IMR-90 (cell line): Measurements from ENCODE around the gene OSGIN1. TPM values are rescaled to one million over a fixed set of nuclear protein-coding genes. Genes with fewer than 3 reads are reported as not detected.

Source experiments
- ATAC-seq: fragments of 200-7000 bp; cut with Tn5 transposase; 2 replicates; pipeline ENCODE4 v1.9.1; 2020; ENCODE audit warnings: low read depth, mild to moderate bottlenecking, moderate library complexity
- BruUV-seq: library from RNA; stranded (reverse); fragments of 400-500 nt; replicated peaks from 2 replicates; lab custom pipeline; 2021; lab: Mats Ljungman, UMichigan
- CTCF ChIA-PET: fragments of 300-600 bp; formaldehyde crosslinking; extraction: SDS; loops from one replicate; lab custom pipeline; 2021; ENCODE audit warnings: antibody characterized with exemption; lab: Yijun Ruan, JAX
- POLR2A ChIA-PET: fragments of 300-600 bp; sonication (Branson Sonifier 250); formaldehyde crosslinking; loops from one replicate; lab custom pipeline; 2022; ENCODE audit warnings: antibody characterized with exemption; ENCODE audit not compliant: unreplicated experiment; lab: Charles Lee
- DNase-seq: peaks from one replicate; pipeline ENCODE4 v3.0.0; 2013
- H2AFZ ChIP-seq: replicated peaks from 2 replicates; pipeline ENCODE3; 2013; ENCODE audit warnings: low read length, mild to moderate bottlenecking; ENCODE audit not compliant: poor library complexity
- H2AK5ac ChIP-seq: 2 replicates; pipeline ENCODE4 v1.6.1; 2013; ENCODE audit warnings: low read depth, low read length, inconsistent platforms
- H2AK9ac ChIP-seq: replicated peaks from 2 replicates; pipeline ENCODE3; 2013; ENCODE audit warnings: mild to moderate bottlenecking, low read depth, low read length, moderate library complexity; ENCODE audit not compliant: poor library complexity
- H2BK120ac ChIP-seq: 2 replicates; pipeline ENCODE4 v1.6.1; 2013; ENCODE audit warnings: low read depth, low read length, inconsistent platforms
- H2BK15ac ChIP-seq: 3 replicates; pipeline ENCODE4 v1.6.1; 2013; ENCODE audit warnings: low read depth, low read length, inconsistent platforms
- H2BK20ac ChIP-seq: 2 replicates; pipeline ENCODE4 v1.6.1; 2013; ENCODE audit warnings: low read depth, mild to moderate bottlenecking, inconsistent platforms, low read length, moderate library complexity
- H2BK5ac ChIP-seq: 2 replicates; pipeline ENCODE4 v1.6.1; 2013; ENCODE audit warnings: mild to moderate bottlenecking, low read depth, low read length, inconsistent platforms; ENCODE audit not compliant: poor library complexity, severe bottlenecking
- H3K14ac ChIP-seq: replicated peaks from 2 replicates; pipeline ENCODE4 v1.6.1; 2013; ENCODE audit warnings: low read depth, low read length, inconsistent platforms
- H3K18ac ChIP-seq: 2 replicates; pipeline ENCODE4 v1.6.1; 2013; ENCODE audit warnings: low read depth, low read length, control low read depth
- H3K23ac ChIP-seq: 2 replicates; pipeline ENCODE4 v1.6.1; 2013; ENCODE audit warnings: low read depth, low read length, inconsistent platforms
- H3K27ac ChIP-seq: 2 replicates; pipeline ENCODE4 v1.5.1; 2013; ENCODE audit warnings: mild to moderate bottlenecking, control low read depth, low read length; ENCODE audit not compliant: insufficient read depth
- H3K27me3 ChIP-seq: 2 replicates; pipeline ENCODE4 v1.6.1; 2013; ENCODE audit warnings: low read length; ENCODE audit not compliant: control insufficient read depth, insufficient read depth
- H3K36me3 ChIP-seq: 2 replicates; pipeline ENCODE4 v1.6.1; 2013; ENCODE audit warnings: low read length, mixed read lengths; ENCODE audit not compliant: control insufficient read depth, insufficient read depth
- H3K4ac ChIP-seq: 2 replicates; pipeline ENCODE4 v1.6.1; 2013; ENCODE audit warnings: low read depth, low read length, inconsistent platforms
- H3K4me1 ChIP-seq: 2 replicates; pipeline ENCODE4 v1.6.1; 2013; ENCODE audit warnings: low read length, mixed read lengths; ENCODE audit not compliant: control insufficient read depth, insufficient read depth
- H3K4me2 ChIP-seq: 2 replicates; pipeline ENCODE4 v1.6.1; 2013; ENCODE audit warnings: low read depth, mild to moderate bottlenecking, control low read depth, low read length, moderate library complexity
- H3K4me3 ChIP-seq: 2 replicates; pipeline ENCODE4 v1.5.1; 2013; ENCODE audit warnings: low read depth, mild to moderate bottlenecking, control low read depth, low read length, moderate library complexity; ENCODE audit not compliant: insufficient read depth
- H3K56ac ChIP-seq: 2 replicates; pipeline ENCODE4 v1.6.1; 2013; ENCODE audit warnings: low read length, inconsistent platforms; ENCODE audit not compliant: insufficient read depth; ENCODE audit errors: extremely low read depth
- H3K79me1 ChIP-seq, 2 experiments: 2 replicates each; pipeline ENCODE4 v1.6.1; 2013; ENCODE audit warnings: low read length in 2 of 2, inconsistent platforms in 1 of 2, low read depth in 1 of 2
- H3K9ac ChIP-seq: 2 replicates; pipeline ENCODE4 v1.6.1; 2013; ENCODE audit warnings: low read depth, low read length, control low read depth
- H3K9me1 ChIP-seq: 2 replicates; pipeline ENCODE4 v1.6.1; 2013; ENCODE audit warnings: low read length, inconsistent platforms; ENCODE audit not compliant: insufficient read depth
- H3K9me3 ChIP-seq: 2 replicates; pipeline ENCODE4 v1.6.1; 2013; ENCODE audit warnings: low read length; ENCODE audit not compliant: control insufficient read depth, insufficient read depth
- H4K20me1 ChIP-seq: 2 replicates; pipeline ENCODE4 v1.6.1; 2013; ENCODE audit warnings: low read length, inconsistent platforms; ENCODE audit not compliant: insufficient read depth
- H4K5ac ChIP-seq: 2 replicates; pipeline ENCODE4 v1.6.1; 2013; ENCODE audit warnings: mild to moderate bottlenecking, low read depth, low read length, control low read depth
- H4K8ac ChIP-seq, 2 experiments: 2 replicates each; pipeline ENCODE4 v1.6.1; 2013; ENCODE audit warnings: low read depth in 2 of 2, low read length in 2 of 2, control low read depth in 1 of 2, inconsistent platforms in 1 of 2
- H4K91ac ChIP-seq: 2 replicates; pipeline ENCODE4 v1.6.1; 2013; ENCODE audit warnings: low read depth, low read length, inconsistent platforms; ENCODE audit not compliant: insufficient read depth
- BHLHE40 ChIP-seq: fragments of 150-350 bp; IDR thresholded peaks from 2 replicates; pipeline ENCODE4 v1.6.1; 2016; ENCODE audit warnings: mild to moderate bottlenecking, low read depth, low read length
- CEBPB ChIP-seq: IDR thresholded peaks from 2 replicates; pipeline ENCODE4 v1.6.1; 2012; ENCODE audit warnings: low read depth, low read length, improper control_type of control experiment
- CHD1 ChIP-seq: IDR thresholded peaks from 2 replicates; pipeline ENCODE4 v1.6.1; 2012; ENCODE audit warnings: low read depth, low read length, improper control_type of control experiment
- FOS ChIP-seq: fragments of 150-350 bp; IDR thresholded peaks from 2 replicates; pipeline ENCODE4 v1.6.1; 2016; ENCODE audit warnings: low read depth, low read length
- MAFK ChIP-seq: IDR thresholded peaks from 2 replicates; pipeline ENCODE4 v1.6.1; 2012; ENCODE audit warnings: low read depth, low read length, improper control_type of control experiment
- MAZ ChIP-seq: IDR thresholded peaks from 2 replicates; pipeline ENCODE4 v1.6.1; 2012; ENCODE audit warnings: low read depth, mild to moderate bottlenecking, low read length, improper control_type of control experiment, moderate library complexity, borderline replicate concordance
- MXI1 ChIP-seq: IDR thresholded peaks from 2 replicates; pipeline ENCODE4 v1.6.1; 2012; ENCODE audit warnings: low read depth, mild to moderate bottlenecking, low read length, moderate library complexity, borderline replicate concordance
- POLR2A ChIP-seq: IDR thresholded peaks from 2 replicates; pipeline ENCODE4 v1.6.1; 2012; ENCODE audit warnings: mild to moderate bottlenecking, low read depth, low read length
- RAD21 ChIP-seq: IDR thresholded peaks from 2 replicates; pipeline ENCODE4 v1.6.1; 2012; ENCODE audit warnings: low read length, improper control_type of control experiment
- RCOR1 ChIP-seq: IDR thresholded peaks from 2 replicates; pipeline ENCODE4 v1.6.1; 2012; ENCODE audit warnings: mild to moderate bottlenecking, low read length, improper control_type of control experiment; ENCODE audit not compliant: insufficient replicate concordance
- RFX5 ChIP-seq: IDR thresholded peaks from 2 replicates; pipeline ENCODE4 v1.8.0; 2012; ENCODE audit warnings: low read depth, mild to moderate bottlenecking, low read length, moderate library complexity
- SMC3 ChIP-seq: fragments of 150-350 bp; IDR thresholded peaks from 2 replicates; pipeline ENCODE4 v1.6.1; 2016; ENCODE audit warnings: low read depth, mild to moderate bottlenecking, antibody characterized with exemption, low read length, moderate library complexity
- WGBS, 2 experiments: methylation state at CpG; one replicate each; pipeline versions ENCODE4 v1.1.5 to v1.1.7; 2013; ENCODE audit warnings: missing lambda C conversion rate in 2 of 2; ENCODE audit not compliant: insufficient read length in 1 of 2; ENCODE audit errors: extremely low coverage in 2 of 2; 5-methylcytosine and 5-hydroxymethylcytosine counted together
- dilution Hi-C: fragments of 300-500 bp; cut with HindIII; formaldehyde crosslinking; loops from one replicate; pipeline ENCODE4 v1.14.3; 2018; ENCODE audit warnings: low sequenced_read_pairs; ENCODE audit not compliant: unreplicated experiment
- in situ Hi-C: fragments of 300-500 bp; cut with MboI; formaldehyde crosslinking; loops from 3 replicates; pipeline ENCODE4 v1.14.3; 2019; ENCODE audit warnings: low sequenced_read_pairs, inconsistent platforms, mixed read lengths
- intact Hi-C: fragments of 100-400 bp; cut with micrococcal nuclease; formaldehyde crosslinking; loops from 2 replicates; pipeline ENCODE4 v1.10.0; 2022
- polyA plus RNA-seq, 3 experiments: library from polyadenylated mRNA; depleted of rRNA; stranded (reverse); fragments of >200 nt; gene quantifications; 2 replicates each; pipeline ENCODE4 v1.2.3, GENCODE V29; 2012; ENCODE audit warnings: low replicate concordance in 1 of 3
- total RNA-seq: library from RNA; depleted of rRNA; stranded (reverse); fragments of >200 nt; gene quantifications from 2 replicates; pipeline ENCODE4 v1.2.3, GENCODE V29; 2012
- TF ChIP-seq, protein P1 (sequence below): fragments of 150-350 bp; IDR thresholded peaks from 2 replicates; pipeline ENCODE4 v1.6.1; 2016; ENCODE audit warnings: low read depth, mild to moderate bottlenecking, low read length, moderate library complexity, borderline replicate concordance
- TF ChIP-seq, protein P2 (sequence below): conservative IDR thresholded peaks from 2 replicates; pipeline ENCODE4 v1.5.1; 2012; ENCODE audit warnings: mild to moderate bottlenecking, low read depth, low read length, improper control_type of control experiment
- TF ChIP-seq, protein P3 (sequence below): fragments of 150-350 bp; IDR thresholded peaks from 2 replicates; pipeline ENCODE4 v1.6.1; 2017; ENCODE audit warnings: mild to moderate bottlenecking, antibody characterized with exemption, low read length, low read depth

OSGIN1 gene
- total and polyA plus RNA-seq, 2 of the 4 experiments (the other 2 are of a cell fraction): 0.90 to 6.4 TPM

DNA sequence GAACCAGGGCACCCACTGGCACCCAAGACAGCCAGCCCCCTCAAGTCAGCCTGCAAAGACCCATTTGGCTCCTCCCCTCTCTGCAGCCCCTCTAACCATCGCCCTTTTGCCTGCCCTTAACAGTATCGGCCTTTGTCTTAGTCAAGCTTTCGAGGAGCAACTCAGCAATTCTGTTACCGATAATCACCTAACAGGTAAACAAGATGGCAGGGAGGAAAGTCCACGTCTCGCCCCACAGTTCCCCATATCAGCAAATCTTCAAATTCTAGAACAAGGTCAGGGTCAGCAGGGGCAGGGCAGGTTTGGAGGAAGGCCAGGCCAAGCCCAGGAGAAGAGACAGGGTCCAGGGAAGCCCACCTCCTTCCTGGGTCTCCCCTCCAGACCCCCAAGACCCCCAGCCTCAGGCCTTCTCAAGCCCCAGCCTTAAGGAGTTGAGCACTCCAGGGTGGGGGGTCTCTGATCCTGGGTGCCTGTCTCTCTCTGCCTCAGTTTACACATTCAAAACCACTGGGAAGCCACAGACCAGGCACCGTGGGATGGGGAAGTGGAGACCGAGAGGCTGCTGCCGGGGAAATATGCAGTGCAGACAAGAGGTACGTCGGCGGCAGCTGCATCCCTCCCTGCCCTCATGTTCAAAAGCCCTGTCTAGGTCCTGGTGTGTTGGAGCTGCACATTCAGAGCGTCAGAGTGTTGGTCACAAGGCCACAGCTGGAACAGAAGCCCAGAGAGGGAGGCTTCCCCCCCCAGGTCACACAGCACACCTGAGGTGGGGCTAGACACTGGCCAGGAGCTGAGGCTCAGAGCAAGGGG lies 3.9 kb upstream of the OSGIN1 start:
- no TSS peak for BruUV-seq
- Histone ChIP-seq H2BK120ac (no peak overlapping the region), H3K56ac (no peak overlapping the region), H3K9me3 (no peaks in the 10 kb centered on the region), H4K20me1 (0 out of 2 replicates have a peak, but pooled peaks cover 3% of the 10 kb centered on the region), H3K4me2 (no peak overlapping the region), H3K36me3 (no peaks in the 10 kb centered on the region), H3K27me3 (no peaks in the 10 kb centered on the region), H3K18ac (no peak overlapping the region), H3K4ac (no peak overlapping the region), H3K4me1 (peaks cover 8% of the 10 kb centered on the region), H2BK20ac (no peak overlapping the region), H2BK5ac (no peak overlapping the region), H2AK9ac (no peak overlapping the region), H3K27ac (no peak overlapping the region), H3K14ac (no peak overlapping the region), H3K9me1 (peaks cover 8% of the 10 kb centered on the region), H3K79me1 (peaks cover 0 to 6% of the 10 kb centered on the region in 2 experiments; a peak in 1 of 4 replicates), H4K91ac (no peak overlapping the region), H2AK5ac (no peak overlapping the region), H3K23ac (no peak overlapping the region), H2AFZ (no peak overlapping the region), H3K9ac (no peak overlapping the region), H3K4me3 (no peak overlapping the region), H2BK15ac (no peak overlapping the region), H4K5ac (no peak overlapping the region), H4K8ac (no peak overlapping the region)
- POLR2A ChIA-PET: no interaction called here
- dilution Hi-C loops (no loop called here), intact Hi-C loops (no loop called here), in situ Hi-C loops (no loop called here)
- ATAC-seq (no peak), DNase-seq (no peak)
- no CpG with 5 or more reads among the region's 13 CpGs for WGBS, 2 experiments
- CTCF ChIA-PET: no interaction called here
- TF ChIP-seq MAZ: no peak
- no peak for TF ChIP-seq MAFK
- TF ChIP-seq, protein P1, sequence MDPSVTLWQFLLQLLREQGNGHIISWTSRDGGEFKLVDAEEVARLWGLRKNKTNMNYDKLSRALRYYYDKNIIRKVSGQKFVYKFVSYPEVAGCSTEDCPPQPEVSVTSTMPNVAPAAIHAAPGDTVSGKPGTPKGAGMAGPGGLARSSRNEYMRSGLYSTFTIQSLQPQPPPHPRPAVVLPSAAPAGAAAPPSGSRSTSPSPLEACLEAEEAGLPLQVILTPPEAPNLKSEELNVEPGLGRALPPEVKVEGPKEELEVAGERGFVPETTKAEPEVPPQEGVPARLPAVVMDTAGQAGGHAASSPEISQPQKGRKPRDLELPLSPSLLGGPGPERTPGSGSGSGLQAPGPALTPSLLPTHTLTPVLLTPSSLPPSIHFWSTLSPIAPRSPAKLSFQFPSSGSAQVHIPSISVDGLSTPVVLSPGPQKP: no peak
- TF ChIP-seq RFX5: no peak
- no peak for TF ChIP-seq RAD21
- no peak for TF ChIP-seq FOS
- TF ChIP-seq CEBPB: no peak
- TF ChIP-seq, protein P2, sequence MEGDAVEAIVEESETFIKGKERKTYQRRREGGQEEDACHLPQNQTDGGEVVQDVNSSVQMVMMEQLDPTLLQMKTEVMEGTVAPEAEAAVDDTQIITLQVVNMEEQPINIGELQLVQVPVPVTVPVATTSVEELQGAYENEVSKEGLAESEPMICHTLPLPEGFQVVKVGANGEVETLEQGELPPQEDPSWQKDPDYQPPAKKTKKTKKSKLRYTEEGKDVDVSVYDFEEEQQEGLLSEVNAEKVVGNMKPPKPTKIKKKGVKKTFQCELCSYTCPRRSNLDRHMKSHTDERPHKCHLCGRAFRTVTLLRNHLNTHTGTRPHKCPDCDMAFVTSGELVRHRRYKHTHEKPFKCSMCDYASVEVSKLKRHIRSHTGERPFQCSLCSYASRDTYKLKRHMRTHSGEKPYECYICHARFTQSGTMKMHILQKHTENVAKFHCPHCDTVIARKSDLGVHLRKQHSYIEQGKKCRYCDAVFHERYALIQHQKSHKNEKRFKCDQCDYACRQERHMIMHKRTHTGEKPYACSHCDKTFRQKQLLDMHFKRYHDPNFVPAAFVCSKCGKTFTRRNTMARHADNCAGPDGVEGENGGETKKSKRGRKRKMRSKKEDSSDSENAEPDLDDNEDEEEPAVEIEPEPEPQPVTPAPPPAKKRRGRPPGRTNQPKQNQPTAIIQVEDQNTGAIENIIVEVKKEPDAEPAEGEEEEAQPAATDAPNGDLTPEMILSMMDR: no peak
- no peak for TF ChIP-seq MXI1
- TF ChIP-seq POLR2A: no peak
- TF ChIP-seq RCOR1: no peak
- TF ChIP-seq BHLHE40: no peak
- TF ChIP-seq, protein P3, sequence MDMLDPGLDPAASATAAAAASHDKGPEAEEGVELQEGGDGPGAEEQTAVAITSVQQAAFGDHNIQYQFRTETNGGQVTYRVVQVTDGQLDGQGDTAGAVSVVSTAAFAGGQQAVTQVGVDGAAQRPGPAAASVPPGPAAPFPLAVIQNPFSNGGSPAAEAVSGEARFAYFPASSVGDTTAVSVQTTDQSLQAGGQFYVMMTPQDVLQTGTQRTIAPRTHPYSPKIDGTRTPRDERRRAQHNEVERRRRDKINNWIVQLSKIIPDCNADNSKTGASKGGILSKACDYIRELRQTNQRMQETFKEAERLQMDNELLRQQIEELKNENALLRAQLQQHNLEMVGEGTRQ: no peak
- no peak for TF ChIP-seq SMC3
- TF ChIP-seq CHD1: no peak
